ENCODE data around the gene ADAM10. TPM values are rescaled to one million over a fixed set of nuclear protein-coding genes. Genes with fewer than 3 reads are reported as not detected.

The ADAM10 gene
- total RNA-seq, 4 donors from 2014 or later = 20.1 to 42.5 (median 33.4) TPM

DNA sequence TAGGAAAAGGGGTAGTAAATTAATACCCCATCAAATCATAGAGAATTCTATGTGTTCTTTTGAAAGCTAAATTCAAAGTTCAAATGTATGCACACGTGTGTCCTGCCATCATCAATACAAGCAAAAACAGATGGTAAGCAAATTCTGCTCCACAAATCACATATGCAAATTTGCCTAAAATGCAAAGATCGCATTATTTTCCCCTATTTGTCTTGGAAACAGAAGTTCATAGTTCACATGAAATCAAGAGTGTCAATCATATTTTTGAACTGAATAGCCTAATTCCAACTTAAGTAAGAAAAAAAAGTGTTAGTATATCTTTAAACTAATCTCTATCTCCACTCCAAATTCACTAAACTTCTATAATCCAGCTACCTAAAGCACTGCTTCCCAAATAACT, 8.5 kb downstream of the ADAM10 start:
- TF ChIP-seq, protein P1, sequence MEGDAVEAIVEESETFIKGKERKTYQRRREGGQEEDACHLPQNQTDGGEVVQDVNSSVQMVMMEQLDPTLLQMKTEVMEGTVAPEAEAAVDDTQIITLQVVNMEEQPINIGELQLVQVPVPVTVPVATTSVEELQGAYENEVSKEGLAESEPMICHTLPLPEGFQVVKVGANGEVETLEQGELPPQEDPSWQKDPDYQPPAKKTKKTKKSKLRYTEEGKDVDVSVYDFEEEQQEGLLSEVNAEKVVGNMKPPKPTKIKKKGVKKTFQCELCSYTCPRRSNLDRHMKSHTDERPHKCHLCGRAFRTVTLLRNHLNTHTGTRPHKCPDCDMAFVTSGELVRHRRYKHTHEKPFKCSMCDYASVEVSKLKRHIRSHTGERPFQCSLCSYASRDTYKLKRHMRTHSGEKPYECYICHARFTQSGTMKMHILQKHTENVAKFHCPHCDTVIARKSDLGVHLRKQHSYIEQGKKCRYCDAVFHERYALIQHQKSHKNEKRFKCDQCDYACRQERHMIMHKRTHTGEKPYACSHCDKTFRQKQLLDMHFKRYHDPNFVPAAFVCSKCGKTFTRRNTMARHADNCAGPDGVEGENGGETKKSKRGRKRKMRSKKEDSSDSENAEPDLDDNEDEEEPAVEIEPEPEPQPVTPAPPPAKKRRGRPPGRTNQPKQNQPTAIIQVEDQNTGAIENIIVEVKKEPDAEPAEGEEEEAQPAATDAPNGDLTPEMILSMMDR (IDR thresholded peaks at IDR 0.05 in 4 of 5, conservative IDR thresholded peaks at IDR 0.05 in 1 of 5) = no peak
- TF ChIP-seq POLR2A (IDR thresholded peaks at IDR 0.05) = no peak
- in situ Hi-C loops (cut with MboI; ENCODE audit: low sequenced_read_pairs in 4 of 4) = no loop called here
- intact Hi-C loops (cut with DNase I; ENCODE audit: low total_unique reads) = loop anchor here (10.0 kb wide), 1 partner anchor 216 kb away; no protein-coding TSS in a partner anchor
- Histone ChIP-seq H3K36me3 (no peaks in the 10 kb centered on the region), H3K4me1 (peaks cover 26 to 62% of the 10 kb centered on the region in 2 donors), H3K27ac (no peak overlapping the region), H3K4me3 (no peak overlapping the region), H3K27me3 (no peaks in the 10 kb centered on the region), H3K9me3 (no peaks in the 10 kb centered on the region)
- DNase-seq = no peak
- no peak for ATAC-seq

DNA sequence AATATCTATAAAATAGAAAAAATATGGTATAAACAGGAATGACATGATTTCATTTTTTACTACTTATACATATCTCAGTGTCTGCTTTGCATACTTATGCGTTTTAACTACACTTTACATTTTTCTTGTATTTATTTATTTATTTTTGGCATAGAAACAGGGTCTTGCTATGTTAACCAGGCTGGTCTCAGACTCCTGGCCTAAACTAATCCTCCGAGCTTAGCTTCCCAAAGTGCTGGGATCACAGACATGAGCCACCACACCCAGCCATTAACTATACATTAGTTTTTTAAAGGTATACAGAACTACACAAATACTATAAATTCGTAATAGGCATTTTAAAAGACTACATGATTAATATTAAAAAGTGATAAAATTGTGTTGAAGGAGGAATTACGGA, 9.1 kb downstream of the ADAM10 start:
- no peaks in the 10 kb centered on the region for H3K9me3 ChIP-seq
- H3K4me3 ChIP-seq = no peak overlapping the region
- peaks cover 26 to 56% of the 10 kb centered on the region in 2 donors for H3K4me1 ChIP-seq
- intact Hi-C loops (cut with DNase I; ENCODE audit: low total_unique reads) = loop anchor here (10.0 kb wide), 1 partner anchor 216 kb away; no protein-coding TSS in a partner anchor
- in situ Hi-C loops (cut with MboI; ENCODE audit: low sequenced_read_pairs in 4 of 4) = no loop called here
- H3K27me3 ChIP-seq = no peaks in the 10 kb centered on the region
- H3K27ac ChIP-seq = no peak overlapping the region
- TF ChIP-seq, protein P1 (IDR thresholded peaks at IDR 0.05 in 4 of 5, conservative IDR thresholded peaks at IDR 0.05 in 1 of 5) = no peak
- no peak for TF ChIP-seq POLR2A (IDR thresholded peaks at IDR 0.05)
- ATAC-seq (no peak), DNase-seq (no peak)
- no peaks in the 10 kb centered on the region for H3K36me3 ChIP-seq

DNA sequence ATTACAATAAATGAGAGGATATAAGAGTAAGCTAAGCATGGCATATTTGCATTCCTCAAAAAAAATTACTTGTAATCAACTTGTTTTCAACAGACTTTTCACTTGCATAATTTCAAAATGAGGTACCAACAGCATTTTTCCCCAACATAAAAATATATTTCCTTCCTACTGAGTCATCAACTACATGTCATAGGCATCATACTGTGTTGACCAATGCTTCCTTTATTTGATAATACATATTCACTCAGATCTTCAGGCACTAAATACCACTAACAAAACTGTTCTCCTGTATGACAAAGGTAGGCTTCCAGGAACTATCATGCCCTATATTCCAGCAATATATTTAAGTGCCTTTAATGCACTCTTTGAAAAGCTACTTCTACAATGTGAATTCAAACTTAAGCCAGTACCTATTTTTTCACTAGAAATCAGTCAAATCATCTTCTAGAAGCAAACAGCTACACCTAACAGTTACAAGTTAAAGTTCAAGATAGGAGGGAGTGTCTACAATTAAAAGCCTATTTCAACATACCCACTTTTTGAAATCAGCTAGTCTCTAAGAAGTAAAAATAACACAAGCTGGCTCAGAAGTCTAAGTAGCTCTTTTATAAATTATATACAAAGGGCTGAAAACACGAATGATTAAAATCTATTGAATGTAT, 11.3 kb downstream of the ADAM10 start:
- in situ Hi-C loops (cut with MboI; ENCODE audit: low sequenced_read_pairs in 4 of 4) = no loop called here
- Histone ChIP-seq H3K27ac (no peak overlapping the region), H3K4me3 (no peak overlapping the region), H3K27me3 (no peaks in the 10 kb centered on the region), H3K4me1 (peaks cover 28 to 52% of the 10 kb centered on the region in 2 donors), H3K9me3 (no peaks in the 10 kb centered on the region), H3K36me3 (no peaks in the 10 kb centered on the region)
- TF ChIP-seq, protein P1 (IDR thresholded peaks at IDR 0.05 in 4 of 5, conservative IDR thresholded peaks at IDR 0.05 in 1 of 5) = no peak
- TF ChIP-seq POLR2A (IDR thresholded peaks at IDR 0.05) = no peak
- DNase-seq (no peak), ATAC-seq (no peak)
- intact Hi-C loops (cut with DNase I; ENCODE audit: low total_unique reads) = no loop called here

DNA sequence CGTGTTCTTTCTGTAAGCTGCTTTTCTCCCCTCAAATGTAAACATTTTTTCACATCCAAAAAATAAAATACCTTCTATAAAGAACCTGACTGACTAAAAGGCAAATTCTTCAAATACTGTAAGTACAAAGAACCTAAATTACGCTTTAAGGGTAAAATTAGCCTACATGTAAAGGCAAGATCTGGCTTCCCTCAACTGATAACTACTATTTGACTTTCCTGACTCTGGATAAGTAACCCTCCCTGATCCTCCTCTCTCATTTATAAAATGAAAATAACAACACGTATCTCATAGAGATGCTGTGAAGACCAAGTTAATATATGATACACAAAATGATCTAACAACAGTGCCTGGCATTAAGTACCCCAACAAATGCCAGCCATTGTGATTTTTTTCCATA, 12.2 kb downstream of the ADAM10 start:
- DNase-seq (no peak), ATAC-seq (no peak)
- Histone ChIP-seq H3K4me3 (no peak overlapping the region), H3K27me3 (no peaks in the 10 kb centered on the region), H3K9me3 (no peaks in the 10 kb centered on the region), H3K36me3 (no peaks in the 10 kb centered on the region), H3K27ac (no peak overlapping the region), H3K4me1 (peaks cover 35 to 51% of the 10 kb centered on the region in 2 donors)
- TF ChIP-seq POLR2A (IDR thresholded peaks at IDR 0.05) = no peak
- TF ChIP-seq, protein P1 (IDR thresholded peaks at IDR 0.05 in 4 of 5, conservative IDR thresholded peaks at IDR 0.05 in 1 of 5) = no peak
- in situ Hi-C loops (cut with MboI; ENCODE audit: low sequenced_read_pairs in 4 of 4) = no loop called here
- intact Hi-C loops (cut with DNase I; ENCODE audit: low total_unique reads) = no loop called here
